GDM1 (cell line): ENCODE data around the gene TSNAXIP1.

Experiments
- DNase-seq: peaks from one replicate; lab custom pipeline; 2025; lab: John Stamatoyannopoulos, UW

TSNAXIP1 gene

DNA sequence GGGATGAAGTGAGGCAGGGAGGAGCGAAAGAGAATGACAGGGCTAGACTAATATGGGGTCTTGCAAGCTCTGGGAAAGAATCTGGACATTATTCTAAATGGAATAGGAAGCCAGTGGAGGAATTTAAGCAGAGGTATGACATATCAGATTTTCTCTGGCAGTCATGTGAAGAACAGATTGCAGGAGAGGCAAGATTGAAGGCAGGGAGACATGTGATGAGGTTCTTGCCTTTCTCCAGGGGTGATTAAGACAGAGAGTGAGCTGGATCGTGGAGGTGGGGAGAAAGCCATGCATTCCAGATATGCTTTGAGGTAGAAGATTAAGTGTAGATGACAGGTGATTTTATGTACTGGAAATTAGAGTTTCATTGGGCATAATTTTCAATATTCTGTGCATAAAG lies 31.1 kb downstream of the TSNAXIP1 start:
- no peak for DNase-seq

DNA sequence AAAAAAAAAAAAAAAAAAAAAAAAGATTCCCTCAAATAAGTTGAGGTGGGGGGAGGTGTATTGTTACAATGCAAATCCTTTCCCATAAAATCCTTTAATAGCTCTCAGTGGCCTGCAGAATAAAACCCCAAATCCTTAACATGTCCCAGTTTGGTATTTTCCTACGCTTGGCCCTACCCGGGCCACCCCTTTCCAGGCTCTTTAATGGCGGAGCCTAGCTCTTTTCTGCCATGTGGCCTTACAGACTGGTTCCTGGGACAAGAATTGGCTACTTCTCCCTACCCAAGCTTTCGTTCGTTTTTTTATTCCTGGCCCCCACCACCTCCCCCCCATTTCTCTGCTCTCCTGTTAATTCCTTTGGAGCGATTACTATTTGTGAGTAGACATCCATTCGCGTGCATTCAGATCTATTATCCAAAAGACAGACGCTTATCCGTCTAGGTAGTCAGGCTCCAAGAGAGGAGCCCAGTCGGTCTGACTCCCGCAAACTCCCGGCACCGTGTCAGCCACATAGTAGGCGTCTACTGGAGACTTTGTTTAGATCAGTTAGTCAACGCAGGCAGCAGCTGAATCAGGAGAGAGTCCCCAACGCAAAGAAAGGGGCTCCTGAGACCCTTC lies 34.6 kb downstream of the TSNAXIP1 start:
- DNase-seq: no peak

DNA sequence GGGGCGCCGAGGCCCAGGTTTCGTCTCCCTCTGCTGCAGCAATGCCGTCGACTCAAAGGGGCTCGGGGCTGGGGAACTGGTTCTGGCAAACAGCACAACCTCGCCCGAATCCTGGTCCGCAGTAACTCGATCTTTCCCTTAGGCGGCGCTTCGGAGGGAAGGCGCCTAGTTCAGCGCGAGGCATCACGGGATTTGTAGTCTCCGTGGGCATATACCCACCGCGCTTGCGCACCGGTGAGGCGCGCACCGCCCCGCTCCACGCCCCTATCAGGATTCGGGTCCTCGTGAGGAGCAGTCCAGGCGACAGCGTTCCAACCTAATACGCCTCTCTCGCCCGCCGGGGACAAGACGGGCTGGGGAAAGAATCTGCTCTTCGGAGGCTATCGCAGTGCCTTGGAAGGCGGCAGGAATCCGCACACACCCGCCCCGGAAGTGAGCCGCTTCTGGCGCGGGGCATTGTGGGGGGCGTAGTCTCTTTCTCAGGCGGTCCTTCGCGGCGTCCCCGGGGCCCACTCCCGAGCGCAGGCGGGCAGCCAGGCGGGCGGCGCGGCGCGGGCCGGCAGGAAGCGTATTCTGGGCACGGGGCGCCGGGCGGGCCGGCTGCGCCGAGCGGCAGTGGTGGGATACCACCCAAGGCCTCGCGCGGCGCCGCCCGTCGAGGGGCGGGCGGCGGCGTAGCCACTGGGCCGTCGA lies 35.3 kb downstream of the TSNAXIP1 start, which contains the start of gene THAP11:
Gene THAP11 (plus strand): TSS at position 505 of the 693 bp plus-strand sequence. CDS start 235 bp downstream, outside the sequence.
- peak; percentile 80 for DNase-seq

DNA sequence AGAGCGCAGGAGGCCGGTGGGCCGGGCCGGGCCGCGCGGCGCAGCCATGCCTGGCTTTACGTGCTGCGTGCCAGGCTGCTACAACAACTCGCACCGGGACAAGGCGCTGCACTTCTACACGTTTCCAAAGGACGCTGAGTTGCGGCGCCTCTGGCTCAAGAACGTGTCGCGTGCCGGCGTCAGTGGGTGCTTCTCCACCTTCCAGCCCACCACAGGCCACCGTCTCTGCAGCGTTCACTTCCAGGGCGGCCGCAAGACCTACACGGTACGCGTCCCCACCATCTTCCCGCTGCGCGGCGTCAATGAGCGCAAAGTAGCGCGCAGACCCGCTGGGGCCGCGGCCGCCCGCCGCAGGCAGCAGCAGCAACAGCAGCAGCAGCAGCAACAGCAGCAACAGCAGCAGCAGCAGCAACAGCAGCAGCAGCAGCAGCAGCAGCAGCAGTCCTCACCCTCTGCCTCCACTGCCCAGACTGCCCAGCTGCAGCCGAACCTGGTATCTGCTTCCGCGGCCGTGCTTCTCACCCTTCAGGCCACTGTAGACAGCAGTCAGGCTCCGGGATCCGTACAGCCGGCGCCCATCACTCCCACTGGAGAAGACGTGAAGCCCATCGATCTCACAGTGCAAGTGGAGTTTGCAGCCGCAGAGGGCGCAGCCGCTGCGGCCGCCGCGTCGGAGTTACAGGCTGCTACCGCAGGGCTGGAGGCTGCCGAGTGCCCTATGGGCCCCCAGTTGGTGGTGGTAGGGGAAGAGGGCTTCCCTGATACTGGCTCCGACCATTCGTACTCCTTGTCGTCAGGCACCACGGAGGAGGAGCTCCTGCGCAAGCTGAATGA lies 36.0 kb downstream of the TSNAXIP1 start:
- DNase-seq: no peak

DNA sequence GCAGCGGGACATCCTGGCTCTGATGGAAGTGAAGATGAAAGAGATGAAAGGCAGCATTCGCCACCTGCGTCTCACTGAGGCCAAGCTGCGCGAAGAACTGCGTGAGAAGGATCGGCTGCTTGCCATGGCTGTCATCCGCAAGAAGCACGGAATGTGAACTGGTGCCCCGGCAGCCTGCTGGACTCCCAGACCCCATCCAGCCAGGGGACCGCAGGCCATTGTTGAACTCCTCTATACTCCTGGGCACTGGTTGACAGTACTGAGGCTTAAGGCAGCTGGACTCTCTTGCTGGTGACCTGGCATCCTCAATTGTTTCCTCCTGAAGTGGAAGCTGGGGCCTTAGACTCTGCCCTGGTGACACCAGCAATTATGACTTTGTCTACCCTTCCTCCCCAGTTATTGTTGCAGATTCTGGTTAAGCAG lies 36.7 kb downstream of the TSNAXIP1 start:
- no peak for DNase-seq

DNA sequence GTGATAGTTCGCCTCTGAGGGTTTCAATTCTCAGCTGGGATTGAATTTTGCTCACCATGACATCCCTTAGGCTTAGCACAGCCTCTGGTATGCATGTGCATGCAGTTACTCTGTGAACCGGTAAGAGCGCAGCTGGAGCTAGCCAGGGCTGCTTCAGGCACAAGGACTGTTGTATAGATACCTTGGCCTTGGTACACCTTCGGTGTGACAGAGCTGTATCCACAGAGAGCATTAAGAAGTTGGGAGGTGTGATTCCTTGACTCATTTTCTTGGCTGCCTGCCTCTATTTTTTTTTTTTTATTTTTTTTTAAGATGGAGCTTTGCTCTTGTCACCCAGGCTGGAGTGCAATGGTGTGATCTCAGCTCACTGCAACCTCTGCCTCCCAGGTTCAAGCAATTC lies 37.8 kb downstream of the TSNAXIP1 start:
- no peak for DNase-seq

DNA sequence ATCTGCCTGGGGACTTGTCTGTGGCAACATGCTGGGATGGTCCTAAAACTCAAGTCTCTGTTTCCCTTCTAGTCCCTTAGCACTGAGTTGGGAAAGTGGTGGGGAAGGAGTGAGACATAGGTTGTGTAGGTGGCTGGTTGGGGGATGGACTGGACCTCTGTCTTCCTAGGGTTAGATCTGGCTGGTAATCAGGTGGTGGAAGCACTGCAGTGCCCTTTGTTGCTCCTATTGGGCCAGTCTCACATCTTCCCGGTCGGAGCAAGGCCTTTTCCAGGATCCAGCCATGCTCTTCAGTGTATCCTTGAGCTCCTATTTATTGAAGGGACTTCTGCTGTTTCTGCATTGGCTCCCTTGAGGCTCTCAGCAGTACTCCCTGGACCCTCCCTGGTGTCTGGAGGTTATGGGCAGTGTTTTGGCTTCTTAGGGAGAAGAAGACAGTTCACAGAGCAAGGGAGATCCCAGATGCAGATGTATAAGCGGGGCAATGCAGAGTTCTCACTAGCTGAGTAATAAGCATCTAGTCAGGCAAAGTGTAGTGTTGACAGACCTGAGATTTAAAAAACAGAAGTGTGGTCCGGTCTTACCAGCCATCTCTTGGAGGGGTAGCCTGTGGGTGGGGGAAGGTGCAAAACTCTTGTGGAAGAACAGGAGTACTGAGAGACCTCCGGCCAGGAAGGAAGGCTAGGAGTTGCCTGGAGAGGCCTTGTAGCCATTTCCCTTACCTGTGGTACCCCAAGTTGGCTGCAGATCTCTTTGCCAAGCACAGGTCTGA lies 38.8 kb downstream of the TSNAXIP1 start:
- no peak for DNase-seq

DNA sequence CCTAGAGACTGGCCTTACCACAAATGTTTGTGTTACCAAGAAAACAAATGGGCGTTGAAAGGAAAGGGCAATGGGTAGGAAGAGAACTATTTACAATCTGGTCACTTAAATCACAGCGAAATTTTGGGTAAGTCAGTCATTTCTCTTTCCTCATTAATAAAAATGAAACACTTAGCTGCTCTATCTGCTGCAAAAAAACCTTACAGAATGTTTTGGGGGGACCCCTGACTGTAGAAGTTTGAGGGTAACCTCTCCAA lies 39.3 kb downstream of the TSNAXIP1 start:
- DNase-seq: no peak

DNA sequence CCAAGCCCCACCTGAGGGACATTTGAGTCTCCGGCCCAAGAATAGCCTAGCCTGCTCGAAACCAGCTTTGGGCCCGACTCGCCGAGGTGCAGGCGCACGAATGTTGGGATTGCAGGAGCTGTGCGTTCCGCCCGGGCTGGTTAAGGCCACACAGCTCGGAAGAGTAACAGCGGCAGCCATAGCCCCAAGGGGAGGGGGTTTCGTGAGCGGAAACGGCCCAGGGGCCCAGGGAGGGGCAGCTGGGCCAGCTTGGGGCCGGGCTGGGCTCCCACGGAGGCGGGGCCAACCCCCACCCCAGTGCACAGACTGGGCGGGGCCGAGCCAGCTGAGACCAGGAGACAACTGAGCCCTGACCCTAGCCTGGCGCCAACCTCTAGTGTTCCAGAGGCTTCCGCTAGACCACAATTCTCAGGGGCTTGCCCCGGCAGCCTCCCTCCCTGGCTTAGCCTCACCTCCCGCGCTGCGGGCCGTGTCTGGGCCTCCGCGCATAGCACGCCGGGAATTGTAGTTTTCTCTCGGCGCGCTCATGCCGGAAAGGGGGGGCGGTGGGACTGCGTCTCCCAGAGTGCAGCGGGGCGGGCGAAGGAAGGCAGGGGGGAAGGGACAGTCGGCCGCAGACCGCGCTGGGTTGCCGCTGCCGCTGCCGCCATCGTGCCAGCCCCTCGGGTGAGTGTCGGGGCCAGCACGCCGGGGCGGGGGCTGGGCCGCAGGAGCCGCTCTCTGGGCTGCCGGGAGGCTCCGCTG lies 39.8 kb downstream of the TSNAXIP1 start, which contains the start of gene NUTF2:
Gene NUTF2 (plus strand): TSS at position 614 of the 744 bp plus-strand sequence. CDS start 18,198 bp downstream, outside the sequence.
- peak; percentile 84 for DNase-seq

DNA sequence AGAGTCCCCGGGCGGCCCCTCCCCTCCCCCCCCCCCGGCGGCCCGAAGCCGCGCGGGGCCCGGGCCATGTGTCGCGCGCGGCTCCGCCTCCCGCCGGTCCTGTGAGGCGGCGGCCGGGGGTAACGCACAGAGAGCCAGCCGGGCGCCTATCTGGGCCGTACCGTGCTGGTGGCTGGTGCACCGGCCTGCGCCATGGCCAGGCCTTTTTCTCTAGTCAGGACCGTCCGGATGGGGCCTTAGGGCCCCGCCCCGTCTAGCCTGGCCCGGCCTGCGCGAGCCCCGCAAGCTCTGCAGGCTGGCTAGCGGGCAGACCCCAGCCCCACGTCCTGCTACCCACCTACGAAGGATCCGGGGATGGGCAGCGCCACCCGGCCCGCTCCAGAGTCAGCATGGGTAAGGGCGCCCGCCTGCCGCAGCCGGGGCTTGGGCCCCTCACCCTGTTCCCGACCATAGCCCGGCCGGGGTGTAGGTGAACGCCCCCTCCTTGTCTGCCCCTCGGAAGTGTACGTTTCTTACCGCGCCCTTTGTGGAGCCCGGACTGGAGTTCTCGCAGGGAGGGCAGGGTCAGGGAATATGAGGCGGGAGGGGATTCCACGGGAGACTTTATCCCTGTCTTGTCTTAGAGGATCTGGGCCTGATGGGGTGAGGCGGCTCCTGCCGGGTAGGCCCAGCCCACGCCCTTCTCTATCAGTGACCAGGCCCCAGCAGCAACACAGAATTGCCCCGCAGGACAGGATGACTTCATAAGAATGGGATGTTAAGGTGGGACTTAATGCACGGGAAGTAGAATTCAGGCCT lies 40.6 kb downstream of the TSNAXIP1 start, which contains the start of gene CENPT:
Gene CENPT (minus strand): TSS at position 630 of the 798 bp plus-strand sequence. CDS start 13,834 bp downstream, outside the sequence.
- no peak for DNase-seq

DNA sequence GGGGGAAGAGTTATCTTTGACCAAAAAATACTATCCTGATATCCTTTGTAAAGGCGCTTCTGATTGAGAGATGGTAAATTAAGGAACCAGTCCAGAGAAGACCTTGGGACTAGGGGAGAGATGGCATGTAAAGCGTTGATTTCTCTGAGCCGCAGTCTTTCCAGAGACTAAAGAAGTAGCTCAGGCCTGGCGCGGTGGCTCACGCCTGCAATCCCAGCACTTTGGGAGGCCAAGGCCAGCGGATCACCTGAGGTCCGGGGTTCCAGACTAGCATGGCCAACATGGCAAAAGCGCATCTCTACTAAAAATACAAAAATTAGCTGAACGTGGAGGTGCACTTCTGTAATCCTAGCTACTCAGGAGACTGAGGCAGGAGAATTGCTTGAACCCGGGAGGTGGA lies 41.4 kb downstream of the TSNAXIP1 start:
- no peak for DNase-seq

DNA sequence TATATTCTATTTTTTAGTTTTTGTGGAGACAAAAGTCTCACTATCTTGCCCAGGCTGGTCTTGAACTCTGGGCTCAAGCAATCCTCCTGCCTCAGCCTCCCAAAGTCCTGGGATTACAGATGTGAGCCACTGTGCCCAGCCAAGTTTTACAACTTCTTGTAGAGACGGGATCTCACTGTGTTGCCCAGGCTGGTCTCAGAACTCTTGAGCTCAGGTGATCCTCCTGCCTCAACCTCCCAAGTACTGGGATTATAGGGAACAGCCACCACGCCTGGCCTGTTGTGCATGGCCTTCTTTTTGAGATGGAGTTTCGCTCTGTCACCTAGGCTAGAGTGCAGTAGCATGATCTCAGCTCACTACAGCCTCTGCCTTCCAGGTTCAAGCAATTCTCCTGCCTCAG lies 47.0 kb downstream of the TSNAXIP1 start:
- no peak for DNase-seq

DNA sequence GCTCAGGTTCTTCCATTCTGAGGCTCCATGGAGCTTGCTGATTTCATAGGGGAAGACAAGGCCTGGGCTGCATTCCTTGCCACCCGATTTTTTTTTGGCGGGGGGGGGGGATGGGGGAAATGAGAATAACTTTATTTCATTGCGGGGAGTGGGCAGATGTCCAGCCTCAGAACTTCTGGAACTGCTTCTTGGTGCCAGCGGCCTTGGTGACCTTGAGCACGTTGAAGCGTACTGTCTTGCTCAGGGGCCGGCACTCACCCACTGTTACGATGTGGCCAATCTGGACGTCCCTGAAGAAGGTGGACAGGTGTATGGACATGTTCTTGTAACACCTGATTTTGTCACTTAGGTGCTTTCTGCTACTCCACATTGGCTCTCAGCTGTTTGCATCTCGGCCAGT lies 49.1 kb downstream of the TSNAXIP1 start:
- no peak for DNase-seq

DNA sequence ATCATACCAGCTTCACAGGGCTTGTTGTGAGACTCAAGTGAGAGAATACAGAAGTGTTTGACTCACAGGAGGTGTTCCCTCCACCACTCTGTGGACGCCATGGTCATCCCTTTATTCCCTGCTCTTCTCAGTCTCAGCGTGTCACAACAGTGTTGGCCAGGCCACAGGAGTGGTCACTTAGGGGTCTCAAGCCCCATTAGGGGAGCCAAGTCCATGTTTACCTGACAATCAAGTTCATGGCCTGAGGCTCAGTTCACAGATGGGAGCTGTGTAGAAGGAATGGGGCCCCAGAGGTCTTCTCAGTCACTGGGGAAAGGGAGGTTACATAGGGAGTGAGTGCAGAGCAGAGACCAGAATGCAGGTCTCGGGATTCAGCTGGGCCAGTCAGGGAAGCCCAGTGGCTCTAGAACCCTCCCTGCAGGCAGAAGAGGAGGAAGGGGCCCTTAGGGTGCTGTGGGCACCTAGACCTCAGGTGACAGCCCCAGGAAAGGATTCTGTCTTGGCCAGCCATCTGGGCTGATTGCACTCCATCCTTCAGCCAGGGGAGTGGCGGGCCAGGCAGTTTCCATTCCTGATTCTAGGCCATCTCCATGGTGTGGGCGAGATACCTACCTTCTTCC lies 50.3 kb downstream of the TSNAXIP1 start:
- DNase-seq: no peak

DNA sequence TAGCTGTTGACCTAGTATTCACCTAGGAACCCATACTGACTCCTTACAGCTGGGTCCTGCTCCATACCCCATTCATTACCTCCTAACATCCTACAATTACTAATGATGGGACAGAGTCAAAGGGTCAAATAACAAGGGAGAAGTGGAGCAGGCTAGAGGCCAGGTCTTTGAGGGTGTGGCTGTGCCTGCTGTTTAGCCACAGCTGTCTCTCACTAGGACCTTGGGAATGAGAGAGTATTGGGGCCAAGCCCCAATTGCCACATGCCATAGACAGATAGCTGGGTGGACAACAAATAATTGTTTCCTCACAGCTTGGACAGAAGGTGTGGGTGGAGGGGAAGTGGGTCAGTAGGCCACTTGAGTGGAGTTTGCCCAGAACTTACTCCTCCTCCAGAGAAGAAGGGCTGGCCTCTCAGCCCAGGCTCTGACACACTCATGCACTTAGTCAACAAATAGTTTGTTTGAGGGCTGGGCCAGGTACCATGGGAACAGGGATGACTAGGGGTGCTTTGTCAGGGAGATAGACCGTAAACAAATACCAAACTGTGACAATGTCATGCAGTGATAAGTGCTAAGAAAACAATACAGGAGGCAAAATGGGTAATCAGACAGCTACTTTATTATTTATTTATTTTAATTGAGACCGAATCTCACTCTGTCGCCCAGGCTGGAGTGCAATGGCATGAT lies 51.0 kb downstream of the TSNAXIP1 start:
- no peak for DNase-seq

DNA sequence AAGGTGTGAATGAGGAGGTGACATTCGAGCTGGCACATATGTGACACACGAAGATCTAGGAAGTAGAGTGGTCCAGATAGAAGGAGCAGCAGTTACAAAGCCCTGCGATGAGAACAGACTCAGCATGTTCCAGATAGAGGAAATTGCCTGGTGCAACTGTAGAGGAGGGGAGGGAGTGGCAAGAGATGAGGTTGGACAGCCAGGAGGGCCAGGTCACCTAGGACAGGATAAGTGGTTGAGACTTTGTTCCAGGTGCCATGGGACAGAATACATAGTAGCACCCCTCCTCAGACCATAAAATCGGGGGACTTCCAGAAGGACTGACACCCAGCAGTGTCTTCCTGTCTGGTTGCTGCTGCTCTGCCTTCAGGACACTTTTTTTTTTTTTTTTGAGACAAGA lies 51.8 kb downstream of the TSNAXIP1 start:
- DNase-seq: no peak

DNA sequence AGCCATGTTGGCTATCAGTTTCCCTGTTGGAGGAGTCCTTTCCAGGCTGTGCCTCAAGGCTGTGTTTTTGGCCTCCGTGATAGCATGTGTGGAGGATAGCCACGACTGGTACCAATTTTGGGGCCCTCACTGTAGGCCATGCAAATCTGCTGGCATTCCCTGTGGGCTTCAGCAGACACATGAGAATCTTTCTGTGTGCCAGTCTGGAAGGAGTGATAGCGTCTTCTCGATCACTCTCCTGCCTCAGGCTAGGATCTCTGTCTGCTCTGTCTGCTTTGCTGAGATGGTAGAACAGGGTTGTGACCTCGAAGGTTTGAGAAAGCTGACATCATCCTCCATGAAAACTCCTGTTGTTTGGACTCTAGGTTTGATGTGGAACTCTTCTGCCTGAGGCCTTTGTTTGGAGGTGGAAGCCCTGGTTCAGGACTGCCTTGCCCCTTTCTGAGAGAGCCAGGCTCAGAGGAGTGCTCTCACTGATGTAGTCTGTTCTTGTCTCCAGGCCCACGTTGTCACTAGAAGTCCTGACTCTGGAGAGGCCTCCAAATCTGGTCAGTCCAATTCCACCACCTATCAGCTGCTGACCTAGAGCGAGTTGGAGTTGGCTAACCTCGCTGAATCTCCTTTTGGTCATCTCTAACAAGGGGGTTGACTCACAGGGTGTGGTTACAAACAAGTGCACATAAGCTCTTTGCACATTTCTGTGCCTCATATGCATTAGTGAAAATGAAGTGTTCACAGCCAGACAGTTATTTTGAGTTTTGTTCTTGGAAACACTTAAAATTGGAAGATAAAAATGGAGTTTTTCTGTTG lies 54.1 kb downstream of the TSNAXIP1 start:
- no peak for DNase-seq

DNA sequence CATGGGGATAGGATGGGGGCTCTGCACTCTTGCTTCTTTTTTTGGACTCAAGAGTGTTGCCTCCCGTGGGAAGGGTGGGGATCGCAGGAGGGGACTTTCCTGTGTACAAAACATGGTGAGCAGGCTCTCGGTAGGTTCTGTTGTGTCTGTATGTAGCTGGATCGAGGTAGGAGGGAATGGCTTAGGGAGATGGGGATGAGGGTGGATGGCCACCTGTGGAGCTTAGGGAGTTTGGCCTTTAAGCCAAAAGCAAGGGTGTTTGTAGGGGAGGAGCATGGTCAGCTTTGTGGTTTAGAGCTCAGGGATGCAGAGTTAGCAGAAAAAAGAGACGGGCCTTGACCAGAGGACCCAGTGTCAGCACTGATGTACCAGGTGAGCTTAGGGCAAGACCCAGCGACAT lies 55.2 kb downstream of the TSNAXIP1 start:
- DNase-seq: no peak
